GM12874 (cell line): ENCODE measurements around the gene TGFB2.

Source experiments
- CTCF ChIP-seq: IDR thresholded peaks from 2 replicates; pipeline ENCODE4 v1.5.1; 2011; ENCODE audit warnings: low read depth, mild to moderate bottlenecking, control low read depth, low read length, moderate library complexity; ENCODE audit not compliant: insufficient read depth

TGFB2 gene

GRCh38 chr1:218317061-218317460, 28.1 kb upstream of the TGFB2 start:
- TF ChIP-seq CTCF = no peak

DNA sequence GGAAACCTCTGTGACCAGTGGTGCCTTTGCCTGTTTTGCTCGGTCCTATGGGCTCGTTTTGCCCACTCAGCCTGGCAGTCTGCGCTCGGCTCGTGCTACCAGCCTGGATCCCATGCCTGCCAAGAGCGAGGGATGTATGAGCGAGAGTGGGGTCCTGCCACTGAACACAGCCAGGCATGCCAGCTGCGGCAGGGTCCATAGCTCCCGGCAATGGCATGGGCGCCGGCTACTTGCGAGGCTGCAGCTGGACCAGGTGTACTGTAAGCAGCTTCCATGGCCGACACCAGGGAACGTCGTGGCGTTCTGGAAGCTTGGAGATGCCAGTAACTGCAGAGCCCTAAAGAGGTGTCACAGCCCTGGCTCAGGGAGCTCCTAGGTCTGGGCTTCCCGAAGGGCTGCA, 22.4 kb upstream of the TGFB2 start:
- no peak for TF ChIP-seq CTCF

GRCh38 chr1:218323568-218324225, 21.4 kb upstream of the TGFB2 start:
- TF ChIP-seq CTCF = no peak

DNA sequence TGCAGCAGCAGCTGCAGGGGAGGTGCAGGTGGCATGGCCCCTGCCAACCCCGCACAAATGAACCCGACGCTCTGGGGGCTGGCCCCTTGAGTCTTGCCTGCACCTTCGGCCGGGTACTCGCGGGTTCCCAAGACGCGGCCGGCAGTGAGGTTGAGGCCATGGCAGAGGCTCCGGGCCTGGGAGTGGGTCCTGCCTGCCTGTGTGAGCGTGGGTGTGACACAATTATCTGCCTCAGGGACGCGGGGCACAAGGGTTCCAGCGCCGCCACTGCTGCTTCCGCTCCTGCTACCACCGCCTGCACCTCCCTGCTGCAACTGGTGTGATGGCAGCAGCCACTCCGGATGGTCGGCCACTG, 20.9 kb upstream of the TGFB2 start:
- TF ChIP-seq CTCF = no peak

- no peak for TF ChIP-seq CTCF
Observed at GRCh38 chr1:218328769-218329168, 16.4 kb upstream of the TGFB2 start.

- TF ChIP-seq CTCF = no peak
Observed at GRCh38 chr1:218330043-218330623, 15.0 kb upstream of the TGFB2 start.

GRCh38 chr1:218332416-218332815, 12.7 kb upstream of the TGFB2 start:
- TF ChIP-seq CTCF = no peak

GRCh38 chr1:218336328-218336727, 8.8 kb upstream of the TGFB2 start:
- TF ChIP-seq CTCF = no peak
